Neural cell (in vitro differentiated cells): ENCODE results near the gene P2RY1.

Source experiments
- CTCF ChIP-seq: fragments of 450-650 bp; IDR thresholded peaks from 2 replicates; pipeline ENCODE4 v1.5.1; 2014; ENCODE audit warnings: antibody characterized with exemption, mild to moderate bottlenecking, moderate library complexity; ENCODE audit not compliant: poor library complexity, severe bottlenecking
- EP300 ChIP-seq: fragments of 450-650 bp; conservative IDR thresholded peaks from 2 replicates; pipeline ENCODE4 v1.6.1; 2014; ENCODE audit warnings: antibody characterized with exemption, mild to moderate bottlenecking, moderate library complexity; ENCODE audit not compliant: poor library complexity, severe bottlenecking
- EZH2 ChIP-seq: fragments of 200-600, 300-800 bp; shearing (Covaris generic), sonication (generic); IDR thresholded peaks from 2 replicates; pipeline ENCODE4 v1.6.1; 2014; ENCODE audit warnings: antibody characterized with exemption, low read length, borderline replicate concordance, mild to moderate bottlenecking; ENCODE audit not compliant: insufficient read depth, poor library complexity, severe bottlenecking
- POLR2AphosphoS5 ChIP-seq: IDR thresholded peaks from 2 replicates; pipeline ENCODE4 v1.6.1; 2012
- TAF1 ChIP-seq: IDR thresholded peaks from 2 replicates; pipeline ENCODE4 v1.6.1; 2012; ENCODE audit warnings: low read depth

DNA sequence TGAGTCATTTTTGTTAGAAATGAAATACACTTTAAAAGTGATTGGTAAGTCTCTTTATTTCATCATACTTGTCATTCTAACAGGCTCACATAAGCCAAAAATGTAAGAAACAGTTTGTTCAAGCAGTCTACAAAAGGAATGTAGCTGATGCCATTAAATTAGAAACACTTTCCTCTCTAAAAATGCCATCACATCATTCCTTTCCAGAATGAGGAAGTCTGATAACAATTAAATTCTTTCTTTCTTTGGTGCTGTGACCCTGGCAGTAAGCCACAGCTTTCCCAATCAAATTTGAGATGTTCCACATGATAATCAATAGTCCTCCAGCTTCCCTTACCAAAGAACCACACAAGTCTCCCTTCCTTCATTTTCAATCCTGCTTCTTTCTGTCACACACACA, 9.4 kb upstream of the P2RY1 start:
- TF ChIP-seq CTCF, result no peak
- TF ChIP-seq EP300, result no peak
- no peak for TF ChIP-seq POLR2AphosphoS5
- no peak for TF ChIP-seq EZH2
- TF ChIP-seq TAF1, result no peak
